Pancreas (tissue), 10 donors: Measurements from ENCODE around the gene LYL1. TPM values are rescaled to one million over a fixed set of nuclear protein-coding genes. Genes with fewer than 3 reads are reported as not detected.

Experiments
- ATAC-seq, 4 donors: fragments of 200-7000 bp; cut with Tn5 transposase; one replicate each; pipeline versions ENCODE4 v1.8.0 to v1.9.1; 2020; ENCODE audit warnings: mild to moderate bottlenecking in 4 of 4, moderate library complexity in 4 of 4
- DNase-seq, 6 donors: peaks; one replicate each; pipeline ENCODE4 v3.0.0-alpha.2; 2020
- FAIRE-seq: peaks from 2 replicates; lab custom pipeline; 2012; peaks lifted over from hg19 to GRCh38; lab: Jason Lieb, UNC
- H3K27ac ChIP-seq, 4 donors: fragments of 200-600 bp; sonication (generic); 1 replicate in 3 of 4; 2 replicates in 1 of 4; pipeline versions ENCODE4 v1.5.0 to v1.8.0; 2020
- H3K27me3 ChIP-seq, 4 donors: fragments of 200-600 bp; one replicate each; pipeline ENCODE4 v1.8.0; 2021
- H3K36me3 ChIP-seq, 3 donors: fragments of 200-600 bp; sonication (generic) in 1 of 3; one replicate each; pipeline versions ENCODE4 v1.5.0 to v1.8.0; 2020 to 2021
- H3K4me1 ChIP-seq, 3 donors: fragments of 200-600 bp; one replicate each; pipeline ENCODE4 v1.8.0; 2021
- H3K4me3 ChIP-seq, 4 donors: fragments of 200-600 bp; sonication (generic) in 2 of 4; one replicate each; pipeline versions ENCODE4 v1.5.0 to v1.8.0; 2020 to 2021
- H3K9me3 ChIP-seq, 4 donors: fragments of 200-600 bp; one replicate each; pipeline ENCODE4 v1.8.0; 2021
- CTCF ChIP-seq, 4 donors: fragments of 200-600 bp; sonication (generic) in 3 of 4; IDR thresholded peaks; one replicate each; pipeline versions ENCODE4 v1.5.0 to v1.8.0; 2021; ENCODE audit warnings: antibody characterized with exemption in 4 of 4
- WGBS, 2 donors: extraction: QIAGEN DNeasy Blood & Tissue Kit; methylation state at CpG; one replicate each; pipeline ENCODE4 v1.1.7; 2013; 5-methylcytosine and 5-hydroxymethylcytosine counted together
- intact Hi-C, 3 donors: fragments of 100-400 bp; cut with DNase I; formaldehyde crosslinking; loops; one replicate each; pipeline versions ENCODE4 v1.11.1 to v1.14.2; 2022
- polyA plus RNA-seq, 2 donors: library from polyadenylated mRNA; stranded (reverse); fragments of 200-250 nt; gene quantifications; one replicate each; pipeline ENCODE4 v1.2.3, GENCODE V29; 2013
- total RNA-seq, 6 donors: library from RNA; stranded (reverse); fragmentation: NEBNext Ultra II Directional in 4 of 6; extraction: Animal tissue kit (Norgen Biotek cat#: 25700) in 4 of 6; gene quantifications; one replicate each; pipeline versions ENCODE4 v1.2.1 to v1.2.4, GENCODE V29; 2021 to 2023
- donor health status: healthy with polysubstance abuse.
- donor health status: DM: no; HTN: no; CAD: no; lungs with moderate emphysema.
- donor health status: DM: no; HTN: no; CAD: no.
- donor health status: control.
- donor health status: control.
- donor health status: Bipolar disorder and iron deficiency.
- donor health status: DM: yes; HTN: yes; CAD: no.
- donor health status: DM: no; HTN: no; CAD: no.
- donor health status: DM: no; HTN: no; CAD: no.
- donor health status: DM: yes; HTN: yes; CAD: no.

Gene LYL1
- total and polyA plus RNA-seq, 8 donors = 0.51 to 5.5 (median 2.4) TPM

- peak overlapping the region; percentile 74 to 99 (median 98) for H3K4me3 ChIP-seq
- H3K4me1 ChIP-seq = peaks cover 4 to 18% (median 4%) of the 10 kb centered on the region in 3 donors
- H3K27ac ChIP-seq = no peak overlapping the region
- intact Hi-C loops = no loop called here
- ATAC-seq (no peak), DNase-seq (no peak), FAIRE-seq (no peak)
- H3K27me3 ChIP-seq = no peaks in the 10 kb centered on the region
- H3K36me3 ChIP-seq = peaks cover 0 to 11% (median 0%) of the 10 kb centered on the region in 3 donors
- no peak for TF ChIP-seq CTCF (IDR thresholded peaks at IDR 0.05)
- no peaks in the 10 kb centered on the region for H3K9me3 ChIP-seq
- 0 to 1% methylated on average over 18 of the region's 18 CpGs for WGBS, 2 donors
These were observed 13.3 kb upstream of the LYL1 start for GRCh38 chr19:13115936-13116281.

- Histone ChIP-seq H3K27me3 (no peaks in the 10 kb centered on the region), H3K4me3 (no peak overlapping the region), H3K27ac (no peak overlapping the region), H3K36me3 (peaks cover 0 to 11% (median 0%) of the 10 kb centered on the region in 3 donors), H3K4me1 (peaks cover 0 to 8% (median 4%) of the 10 kb centered on the region in 3 donors), H3K9me3 (no peaks in the 10 kb centered on the region)
- intact Hi-C loops = no loop called here
- FAIRE-seq (no peak), ATAC-seq (no peak), DNase-seq (peak in 1 of 6 donors; percentile 74)
- WGBS, 2 donors = 90 to 98% methylated on average over 10 of the region's 10 CpGs
- TF ChIP-seq CTCF (IDR thresholded peaks at IDR 0.05) = no peak
These were observed 9.9 kb upstream of the LYL1 start for GRCh38 chr19:13112555-13112954.

- 84 to 95% methylated on average over 14 to 15 of the region's 15 CpGs for WGBS, 2 donors
- DNase-seq = no peak
- ATAC-seq = no peak
- intact Hi-C loops = no loop called here
- FAIRE-seq = no peak
- Histone ChIP-seq H3K27ac (no peak overlapping the region), H3K4me3 (no peak overlapping the region), H3K9me3 (no peaks in the 10 kb centered on the region), H3K36me3 (peaks cover 0 to 11% (median 0%) of the 10 kb centered on the region in 3 donors), H3K4me1 (no peaks in the 10 kb centered on the region), H3K27me3 (no peaks in the 10 kb centered on the region)
- no peak for TF ChIP-seq CTCF (IDR thresholded peaks at IDR 0.05)
These were observed 7.5 kb upstream of the LYL1 start for GRCh38 chr19:13110099-13110610.

- no peak for FAIRE-seq
- intact Hi-C loops = loop anchor here in 1 of 3 donors (10.0 kb wide), 1 partner anchor 125 kb away; no protein-coding TSS in a partner anchor
- Histone ChIP-seq H3K4me3 (no peak overlapping the region), H3K9me3 (no peaks in the 10 kb centered on the region), H3K36me3 (peaks cover 0 to 11% (median 0%) of the 10 kb centered on the region in 3 donors), H3K27me3 (no peaks in the 10 kb centered on the region), H3K27ac (no peak overlapping the region), H3K4me1 (no peaks in the 10 kb centered on the region)
- no peak for DNase-seq
- WGBS, 2 donors = 94 to 97% methylated on average over 27 to 30 of the region's 30 CpGs
- no peak for TF ChIP-seq CTCF (IDR thresholded peaks at IDR 0.05)
- ATAC-seq = no peak
These were observed 6.9 kb upstream of the LYL1 start for GRCh38 chr19:13109361-13110098.
